ENCODE data around the gene COQ4.
"Not testable (repeated sequence)": the region's sequence is repeated elsewhere in the genome, so short reads cannot be mapped to it uniquely, and the experiment has no call there.

The COQ4 gene

GRCh38 chr9:128324401-128324800 lies 1.8 kb downstream of the COQ4 start:
- peaks cover 38% of the 10 kb centered on the region for H3K79me2 ChIP-seq (ENCODE audit: control insufficient read depth, insufficient read depth, low read length, unreplicated experiment)
- H3K4me3 ChIP-seq (ENCODE audit: low read depth, low read length), result no peak overlapping the region; the same call in 1 of the 2 replicates
- 0 out of 2 replicates have a peak, but pooled peaks cover 3% of the 10 kb centered on the region for H3K36me3 ChIP-seq (ENCODE audit: insufficient read depth, low read length)
- H2AFZ ChIP-seq (ENCODE audit: low read length, unreplicated experiment), result no peak overlapping the region
- H3K4me1 ChIP-seq (ENCODE audit: control insufficient read depth, insufficient read depth, low read length, unreplicated experiment), result peaks cover 9% of the 10 kb centered on the region
- no peaks in the 10 kb centered on the region for H3K27me3 ChIP-seq (ENCODE audit: insufficient read depth, low read length)
- no peak overlapping the region for H3K27ac ChIP-seq (ENCODE audit: low read depth, low read length)

- no peaks in the 10 kb centered on the region for H3K27me3 ChIP-seq (ENCODE audit: insufficient read depth, low read length)
- no peak overlapping the region for H3K4me3 ChIP-seq (ENCODE audit: low read depth, low read length)
- peaks cover 9% of the 10 kb centered on the region for H3K4me1 ChIP-seq (ENCODE audit: control insufficient read depth, insufficient read depth, low read length, unreplicated experiment)
- no peak overlapping the region for H3K27ac ChIP-seq (ENCODE audit: low read depth, low read length)
- 0 out of 2 replicates have a peak, but pooled peaks cover 3% of the 10 kb centered on the region for H3K36me3 ChIP-seq (ENCODE audit: insufficient read depth, low read length)
- H2AFZ ChIP-seq (ENCODE audit: low read length, unreplicated experiment), result no peak overlapping the region
- peaks cover 38% of the 10 kb centered on the region for H3K79me2 ChIP-seq (ENCODE audit: control insufficient read depth, insufficient read depth, low read length, unreplicated experiment)
These were observed 3.0 kb downstream of the COQ4 start for GRCh38 chr9:128325629-128326028.

- Histone ChIP-seq H2AFZ (ENCODE audit: low read length, unreplicated experiment) (no peak overlapping the region), H3K36me3 (ENCODE audit: insufficient read depth, low read length) (no peaks in the 10 kb centered on the region), H3K4me1 (ENCODE audit: control insufficient read depth, insufficient read depth, low read length, unreplicated experiment) (no peaks in the 10 kb centered on the region), H3K27me3 (ENCODE audit: insufficient read depth, low read length) (no peaks in the 10 kb centered on the region), H3K79me2 (ENCODE audit: control insufficient read depth, insufficient read depth, low read length, unreplicated experiment) (no peaks in the 10 kb centered on the region), H3K27ac (ENCODE audit: low read depth, low read length) (no peak overlapping the region), H3K4me3 (ENCODE audit: low read depth, low read length) (no peak overlapping the region)
These were observed 10.8 kb downstream of the COQ4 start for GRCh38 chr9:128333451-128333869.

- H3K36me3 ChIP-seq (ENCODE audit: insufficient read depth, low read length), result no peaks in the 10 kb centered on the region
- H3K4me3 ChIP-seq (ENCODE audit: low read depth, low read length), result no peak overlapping the region
- H3K27me3 ChIP-seq (ENCODE audit: insufficient read depth, low read length), result no peaks in the 10 kb centered on the region
- H3K79me2 ChIP-seq (ENCODE audit: control insufficient read depth, insufficient read depth, low read length, unreplicated experiment), result no peaks in the 10 kb centered on the region
- H3K27ac ChIP-seq (ENCODE audit: low read depth, low read length), result no peak overlapping the region
- no peaks in the 10 kb centered on the region for H3K4me1 ChIP-seq (ENCODE audit: control insufficient read depth, insufficient read depth, low read length, unreplicated experiment)
- H2AFZ ChIP-seq (ENCODE audit: low read length, unreplicated experiment), result no peak overlapping the region
These were observed 12.5 kb downstream of the COQ4 start for GRCh38 chr9:128335161-128335560.

- no peak overlapping the region for H3K4me3 ChIP-seq (ENCODE audit: low read depth, low read length)
- H2AFZ ChIP-seq (ENCODE audit: low read length, unreplicated experiment), result no peak overlapping the region
- no peaks in the 10 kb centered on the region for H3K36me3 ChIP-seq (ENCODE audit: insufficient read depth, low read length)
- no peaks in the 10 kb centered on the region for H3K27me3 ChIP-seq (ENCODE audit: insufficient read depth, low read length)
- H3K79me2 ChIP-seq (ENCODE audit: control insufficient read depth, insufficient read depth, low read length, unreplicated experiment), result no peaks in the 10 kb centered on the region
- H3K4me1 ChIP-seq (ENCODE audit: control insufficient read depth, insufficient read depth, low read length, unreplicated experiment), result no peaks in the 10 kb centered on the region
- no peak overlapping the region for H3K27ac ChIP-seq (ENCODE audit: low read depth, low read length)
These were observed 13.3 kb downstream of the COQ4 start for GRCh38 chr9:128335914-128336313.

GRCh38 chr9:128337936-128338335 lies 15.3 kb downstream of the COQ4 start:
- no peaks in the 10 kb centered on the region for H3K27me3 ChIP-seq (ENCODE audit: insufficient read depth, low read length)
- no peak overlapping the region for H3K27ac ChIP-seq (ENCODE audit: low read depth, low read length)
- H3K4me3 ChIP-seq (ENCODE audit: low read depth, low read length), result no peak overlapping the region
- H3K79me2 ChIP-seq (ENCODE audit: control insufficient read depth, insufficient read depth, low read length, unreplicated experiment), result no peaks in the 10 kb centered on the region
- no peak overlapping the region for H2AFZ ChIP-seq (ENCODE audit: low read length, unreplicated experiment)
- H3K36me3 ChIP-seq (ENCODE audit: insufficient read depth, low read length), result no peaks in the 10 kb centered on the region
- no peaks in the 10 kb centered on the region for H3K4me1 ChIP-seq (ENCODE audit: control insufficient read depth, insufficient read depth, low read length, unreplicated experiment)

GRCh38 chr9:128338852-128339614 lies 16.4 kb downstream of the COQ4 start:
- H3K27ac ChIP-seq (ENCODE audit: low read depth, low read length); H2AFZ ChIP-seq (ENCODE audit: low read length, unreplicated experiment); H3K27me3 ChIP-seq (ENCODE audit: insufficient read depth, low read length); H3K79me2 ChIP-seq (ENCODE audit: control insufficient read depth, insufficient read depth, low read length, unreplicated experiment); H3K4me3 ChIP-seq (ENCODE audit: low read depth, low read length); H3K36me3 ChIP-seq (ENCODE audit: insufficient read depth, low read length); H3K4me1 ChIP-seq (ENCODE audit: control insufficient read depth, insufficient read depth, low read length, unreplicated experiment): not testable (repeated sequence)

- Histone ChIP-seq H3K79me2 (ENCODE audit: control insufficient read depth, insufficient read depth, low read length, unreplicated experiment) (no peaks in the 10 kb centered on the region), H3K36me3 (ENCODE audit: insufficient read depth, low read length) (no peaks in the 10 kb centered on the region), H2AFZ (ENCODE audit: low read length, unreplicated experiment) (peak within 1 kb of the TSS; percentile 99), H3K4me1 (ENCODE audit: control insufficient read depth, insufficient read depth, low read length, unreplicated experiment) (no peaks in the 10 kb centered on the region), H3K27ac (ENCODE audit: low read depth, low read length) (no peak within 1 kb of the TSS), H3K4me3 (ENCODE audit: low read depth, low read length) (peak within 1 kb of the TSS; percentile 93), H3K27me3 (ENCODE audit: insufficient read depth, low read length) (no peaks in the 10 kb centered on the region)
These were observed 17.4 kb downstream of the COQ4 start, which contains the start of gene SLC27A4 for GRCh38 chr9:128339761-128340690. TSS of gene SLC27A4 (plus strand) at chr9:128340527. CDS start at chr9:128343133, 2,606 bp downstream.

- Histone ChIP-seq H3K27me3 (ENCODE audit: insufficient read depth, low read length) (no peaks in the 10 kb centered on the region), H3K79me2 (ENCODE audit: control insufficient read depth, insufficient read depth, low read length, unreplicated experiment) (no peaks in the 10 kb centered on the region), H2AFZ (ENCODE audit: low read length, unreplicated experiment) (peak overlapping the region; percentile 10), H3K4me1 (ENCODE audit: control insufficient read depth, insufficient read depth, low read length, unreplicated experiment) (no peaks in the 10 kb centered on the region), H3K36me3 (ENCODE audit: insufficient read depth, low read length) (no peaks in the 10 kb centered on the region; the same call in 1 of the 2 replicates), H3K27ac (ENCODE audit: low read depth, low read length) (no peak overlapping the region), H3K4me3 (ENCODE audit: low read depth, low read length) (peak overlapping the region; percentile 93)
These were observed 18.2 kb downstream of the COQ4 start for GRCh38 chr9:128340691-128341434.

GRCh38 chr9:128341435-128341849 lies 18.8 kb downstream of the COQ4 start:
- H3K36me3 ChIP-seq (ENCODE audit: insufficient read depth, low read length), result no peaks in the 10 kb centered on the region; the same call in 1 of the 2 replicates
- no peaks in the 10 kb centered on the region for H3K27me3 ChIP-seq (ENCODE audit: insufficient read depth, low read length)
- H3K4me3 ChIP-seq (ENCODE audit: low read depth, low read length), result peak overlapping the region; percentile 93
- no peak overlapping the region for H3K27ac ChIP-seq (ENCODE audit: low read depth, low read length)
- peak overlapping the region; percentile 10 for H2AFZ ChIP-seq (ENCODE audit: low read length, unreplicated experiment)
- no peaks in the 10 kb centered on the region for H3K79me2 ChIP-seq (ENCODE audit: control insufficient read depth, insufficient read depth, low read length, unreplicated experiment)
- H3K4me1 ChIP-seq (ENCODE audit: control insufficient read depth, insufficient read depth, low read length, unreplicated experiment), result no peaks in the 10 kb centered on the region
